Osteocyte (in vitro differentiated cells): Measurements from ENCODE around the gene CSF1R. TPM values are rescaled to one million over a fixed set of nuclear protein-coding genes. Genes with fewer than 3 reads are reported as not detected.

ENCODE experiments used
- DNase-seq: peaks from one replicate; pipeline ENCODE4 v3.0.0; 2021; ENCODE audit warnings: mixed read lengths; ENCODE audit not compliant: unreplicated experiment; ENCODE audit errors: extremely low spot score
- H3K27ac Mint-ChIP-seq: one replicate; pipeline ENCODE4 v1.8.0; 2021; ENCODE audit warnings: mild to moderate bottlenecking, mixed read lengths; ENCODE audit not compliant: unreplicated experiment
- H3K27me3 Mint-ChIP-seq: one replicate; pipeline ENCODE4 v1.8.0; 2021; ENCODE audit warnings: mixed read lengths; ENCODE audit not compliant: unreplicated experiment
- H3K36me3 Mint-ChIP-seq: one replicate; pipeline ENCODE4 v1.8.0; 2021; ENCODE audit warnings: mixed read lengths; ENCODE audit not compliant: unreplicated experiment
- H3K4me1 Mint-ChIP-seq: one replicate; pipeline ENCODE4 v1.8.0; 2021; ENCODE audit warnings: mixed read lengths; ENCODE audit not compliant: unreplicated experiment
- H3K4me3 Mint-ChIP-seq: one replicate; pipeline ENCODE4 v1.8.0; 2021; ENCODE audit warnings: mild to moderate bottlenecking, moderate library complexity, mixed read lengths; ENCODE audit not compliant: unreplicated experiment
- H3K9me3 Mint-ChIP-seq: one replicate; pipeline ENCODE4 v1.8.0; 2021; ENCODE audit warnings: mixed read lengths; ENCODE audit not compliant: unreplicated experiment
- CTCF ChIP-seq: fragments of 200-600 bp; sonication (generic); IDR thresholded peaks from 2 replicates; pipeline ENCODE4 v1.5.0; 2021; ENCODE audit warnings: antibody characterized with exemption, mild to moderate bottlenecking, moderate library complexity
- total RNA-seq: library from RNA; stranded (reverse); gene quantifications from 2 replicates; pipeline ENCODE4 v1.2.1, GENCODE V29; 2021

The CSF1R gene
- total RNA-seq, 1 donor from 2014 or later = 1.2 TPM

DNA sequence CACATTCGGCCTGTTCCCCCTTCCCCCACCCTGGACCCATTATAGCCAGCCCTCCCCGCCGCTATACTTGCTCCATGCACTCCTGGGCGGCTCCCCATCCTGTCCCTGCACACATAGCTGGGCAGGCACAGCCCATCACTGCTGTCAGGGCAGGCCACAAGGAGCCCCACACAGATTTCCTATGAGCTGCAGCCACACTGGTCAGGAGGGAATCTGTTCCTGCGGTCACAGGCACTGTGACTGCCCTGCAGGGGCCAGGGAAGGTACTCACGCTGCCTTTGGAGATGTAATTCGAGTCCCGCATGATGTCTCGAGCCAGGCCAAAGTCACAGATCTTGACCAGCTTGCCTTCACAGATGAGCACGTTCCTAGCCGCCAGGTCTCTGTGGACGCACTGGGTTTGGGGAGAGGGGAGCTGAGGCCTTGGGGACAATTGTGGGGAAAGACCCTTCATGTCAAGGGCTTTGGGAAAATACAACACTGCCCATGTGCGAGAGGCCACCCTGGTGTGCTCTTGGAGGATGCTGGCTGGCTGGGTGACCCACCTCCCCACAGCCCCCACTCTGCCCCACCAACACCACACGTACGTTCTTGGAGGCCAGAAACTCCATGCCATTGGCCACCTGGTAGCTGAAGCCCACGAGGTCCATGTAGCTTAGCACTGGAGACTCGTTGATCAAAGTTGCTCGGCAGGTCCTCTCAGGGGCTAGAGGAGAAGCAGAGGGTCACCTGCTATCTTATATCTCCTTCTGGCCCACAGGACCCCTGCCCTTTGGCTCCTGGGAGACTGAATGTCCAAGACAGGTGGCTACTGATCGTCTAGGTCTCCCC lies 34.5 kb upstream of the CSF1R start:
- peaks cover 67% of the 10 kb centered on the region for H3K36me3 Mint-ChIP-seq
- H3K9me3 Mint-ChIP-seq = no peaks in the 10 kb centered on the region
- no peaks in the 10 kb centered on the region for H3K27me3 Mint-ChIP-seq
- no peak overlapping the region for H3K4me3 Mint-ChIP-seq
- TF ChIP-seq CTCF = no peak
- H3K27ac Mint-ChIP-seq = peak overlapping the region; percentile 79
- H3K4me1 Mint-ChIP-seq = peaks cover 49% of the 10 kb centered on the region
- DNase-seq = no peak

DNA sequence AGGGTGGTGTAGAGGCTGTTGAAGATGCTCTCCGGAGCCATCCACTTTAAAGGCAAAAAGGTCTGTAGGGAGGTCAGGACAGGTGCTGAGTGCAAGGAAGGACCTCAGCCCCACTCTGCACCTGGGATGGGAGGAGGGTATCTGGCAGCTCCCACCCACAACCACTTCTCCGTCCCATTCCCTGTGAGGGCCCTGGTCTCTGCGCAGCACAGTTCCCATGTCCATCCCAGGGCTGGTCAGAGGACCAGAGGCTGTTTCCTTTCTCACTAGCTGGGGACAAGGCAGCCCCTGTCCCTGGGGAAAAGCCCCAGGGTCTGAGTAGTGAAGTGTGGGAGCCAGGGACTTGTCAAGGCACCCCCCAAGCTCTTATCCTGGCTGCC lies 33.7 kb upstream of the CSF1R start:
- Mint-ChIP-seq H3K4me1 (peaks cover 49% of the 10 kb centered on the region), H3K9me3 (no peaks in the 10 kb centered on the region), H3K27ac (peak overlapping the region; percentile 59), H3K36me3 (peaks cover 61% of the 10 kb centered on the region), H3K4me3 (no peak overlapping the region), H3K27me3 (no peaks in the 10 kb centered on the region)
- TF ChIP-seq CTCF = no peak
- no peak for DNase-seq

GRCh38 chr5:150119421-150120061 lies 33.2 kb upstream of the CSF1R start:
- Mint-ChIP-seq H3K36me3 (peaks cover 63% of the 10 kb centered on the region), H3K9me3 (no peaks in the 10 kb centered on the region), H3K27me3 (no peaks in the 10 kb centered on the region), H3K4me3 (no peak overlapping the region), H3K27ac (peak overlapping the region; percentile 59), H3K4me1 (peaks cover 51% of the 10 kb centered on the region)
- peak; percentile 66 for DNase-seq
- no peak for TF ChIP-seq CTCF

- no peaks in the 10 kb centered on the region for H3K27me3 Mint-ChIP-seq
Measured at GRCh38 chr5:150118561-150119229, 32.3 kb upstream of the CSF1R start.

More at GRCh38 chr5:150118561-150119229, 32.3 kb upstream of the CSF1R start:
- H3K27ac Mint-ChIP-seq = peak overlapping the region; percentile 59
- H3K4me1 Mint-ChIP-seq = peaks cover 59% of the 10 kb centered on the region
- no peak overlapping the region for H3K4me3 Mint-ChIP-seq
- DNase-seq = peak; percentile 64
- no peak for TF ChIP-seq CTCF
- H3K9me3 Mint-ChIP-seq = no peaks in the 10 kb centered on the region
- peaks cover 65% of the 10 kb centered on the region for H3K36me3 Mint-ChIP-seq
